HG03060 (cell line): ENCODE measurements around the gene HAUS1.

Source experiments
- ATAC-seq: cut with Tn5 transposase; IDR thresholded peaks from one replicate; pipeline ENCODE4 v1.9.1; 2021; ENCODE audit warnings: low read depth, moderate number of reproducible peaks; ENCODE audit not compliant: unreplicated experiment

The HAUS1 gene

GRCh38 chr18:46104128-46104911 is at the start of gene HAUS1:
HAUS1 (plus strand) TSS chr18:46104385; CDS start chr18:46104412, 27 bp downstream.
- ATAC-seq = peak; percentile 44

- ATAC-seq = no peak
Observed at GRCh38 chr18:46054956-46055837, 49.0 kb upstream of the HAUS1 start.

GRCh38 chr18:46055838-46056230 is 48.4 kb upstream of the HAUS1 start:
- ATAC-seq = no peak

GRCh38 chr18:46060359-46060841 is 43.8 kb upstream of the HAUS1 start:
- no peak for ATAC-seq

GRCh38 chr18:46061387-46061786 is 42.8 kb upstream of the HAUS1 start:
- ATAC-seq = no peak

GRCh38 chr18:46061796-46062195 is 42.4 kb upstream of the HAUS1 start:
- ATAC-seq = no peak

- ATAC-seq = no peak
Observed at GRCh38 chr18:46062781-46063180, 41.4 kb upstream of the HAUS1 start.

GRCh38 chr18:46067438-46068007 is 36.7 kb upstream of the HAUS1 start:
- no peak for ATAC-seq

- ATAC-seq = no peak
Observed at GRCh38 chr18:46068763-46069162, 35.4 kb upstream of the HAUS1 start.

GRCh38 chr18:46069524-46069923 is 34.7 kb upstream of the HAUS1 start:
- no peak for ATAC-seq

GRCh38 chr18:46070232-46070631 is 34.0 kb upstream of the HAUS1 start:
- ATAC-seq = no peak

- ATAC-seq = no peak
Observed at GRCh38 chr18:46070815-46071652, 33.2 kb upstream of the HAUS1 start.

GRCh38 chr18:46071653-46072375 is 32.4 kb upstream of the HAUS1 start, which contains the start of gene PSTPIP2:
PSTPIP2 (minus strand) TSS chr18:46072260; CDS start chr18:46072188, 72 bp downstream.
- ATAC-seq = no peak

GRCh38 chr18:46072376-46072867 is 31.8 kb upstream of the HAUS1 start:
- ATAC-seq = no peak

- ATAC-seq = no peak
Observed at GRCh38 chr18:46072959-46073358, 31.2 kb upstream of the HAUS1 start.

GRCh38 chr18:46073474-46074331 is 30.5 kb upstream of the HAUS1 start:
- ATAC-seq = no peak

- ATAC-seq = no peak
Observed at GRCh38 chr18:46079336-46079735, 24.8 kb upstream of the HAUS1 start.

GRCh38 chr18:46080156-46080555 is 24.0 kb upstream of the HAUS1 start:
- no peak for ATAC-seq
